HG02588 (cell line): Measurements from ENCODE around the gene SIX3.

Source experiments
- ATAC-seq: cut with Tn5 transposase; IDR thresholded peaks from one replicate; pipeline ENCODE4 v1.9.1; 2021; ENCODE audit warnings: mild to moderate bottlenecking, moderate library complexity; ENCODE audit not compliant: unreplicated experiment

The SIX3 gene

GRCh38 chr2:44980751-44981713, 39.5 kb downstream of the SIX3 start:
- no peak for ATAC-seq

- no peak for ATAC-seq
Observed at GRCh38 chr2:44981714-44982108, 40.2 kb downstream of the SIX3 start.

- no peak for ATAC-seq
Observed at GRCh38 chr2:44983836-44984604, 42.5 kb downstream of the SIX3 start.

GRCh38 chr2:44989176-44989575, 47.7 kb downstream of the SIX3 start:
- no peak for ATAC-seq

GRCh38 chr2:44994377-44994776, 52.9 kb downstream of the SIX3 start:
- ATAC-seq: no peak
